H9 (cell line): Measurements from ENCODE around the gene PAFAH1B1. TPM values are rescaled to one million over a fixed set of nuclear protein-coding genes. Genes with fewer than 3 reads are reported as not detected.

Experiments
- DNase-seq: peaks from one replicate; pipeline ENCODE4 v3.0.0-alpha.2; 2017
- H2AFZ ChIP-seq: one replicate; pipeline ENCODE4 v1.6.1; 2013; ENCODE audit warnings: mild to moderate bottlenecking, low read length, control low read depth, moderate library complexity
- H2AK5ac ChIP-seq: 2 replicates; pipeline ENCODE4 v1.6.1; 2013; ENCODE audit warnings: low read length, control low read depth, mixed read lengths; ENCODE audit not compliant: insufficient read length
- H2BK120ac ChIP-seq: one replicate; pipeline ENCODE4 v1.6.1; 2013; ENCODE audit warnings: low read depth, mild to moderate bottlenecking, low read length, control low read depth, inconsistent platforms; ENCODE audit not compliant: poor library complexity, severe bottlenecking
- H2BK12ac ChIP-seq: 2 replicates; pipeline ENCODE4 v1.6.1; 2013; ENCODE audit warnings: low read length, control low read depth, mixed read lengths, low read depth; ENCODE audit not compliant: insufficient read length
- H2BK15ac ChIP-seq: 2 replicates; pipeline ENCODE4 v1.6.1; 2013; ENCODE audit warnings: low read depth, low read length, control low read depth
- H2BK20ac ChIP-seq: one replicate; pipeline ENCODE4 v1.6.1; 2013; ENCODE audit warnings: low read depth, mild to moderate bottlenecking, low read length, control low read depth, inconsistent platforms; ENCODE audit not compliant: poor library complexity, severe bottlenecking
- H2BK5ac ChIP-seq: 2 replicates; pipeline ENCODE4 v1.6.1; 2013; ENCODE audit warnings: low read length, control low read depth, mixed read lengths; ENCODE audit not compliant: insufficient read length
- H3K14ac ChIP-seq: 2 replicates; pipeline ENCODE4 v1.6.1; 2013; ENCODE audit warnings: low read length, control low read depth; ENCODE audit not compliant: insufficient read depth
- H3K18ac ChIP-seq: 2 replicates; pipeline ENCODE4 v1.6.1; 2013; ENCODE audit warnings: low read depth, mild to moderate bottlenecking, mixed read lengths, low read length, control low read depth; ENCODE audit not compliant: insufficient read length
- H3K23ac ChIP-seq: 2 replicates; pipeline ENCODE4 v1.6.1; 2013; ENCODE audit warnings: low read length, control low read depth, mixed read lengths, low read depth; ENCODE audit not compliant: insufficient read length
- H3K23me2 ChIP-seq: 2 replicates; pipeline ENCODE4 v1.6.1; 2013; ENCODE audit warnings: low read depth, mild to moderate bottlenecking, mixed read lengths, low read length, control low read depth; ENCODE audit not compliant: insufficient read length, poor library complexity, severe bottlenecking
- H3K27ac ChIP-seq: 2 replicates; pipeline ENCODE4 v1.5.1; 2013; ENCODE audit warnings: low read length, control low read depth, mixed read lengths, low read depth; ENCODE audit not compliant: insufficient read length
- H3K27me3 ChIP-seq: 2 replicates; pipeline ENCODE4 v1.6.1; 2013; ENCODE audit warnings: low read length, control low read depth, inconsistent platforms; ENCODE audit not compliant: insufficient read depth
- H3K4ac ChIP-seq: 2 replicates; pipeline ENCODE4 v1.6.1; 2013; ENCODE audit warnings: low read depth, mild to moderate bottlenecking, control low read depth, inconsistent platforms, low read length, moderate library complexity
- H3K4me1 ChIP-seq: 2 replicates; pipeline ENCODE4 v1.6.1; 2013; ENCODE audit warnings: low read length, control low read depth, inconsistent platforms; ENCODE audit not compliant: insufficient read depth
- H3K4me2 ChIP-seq: 2 replicates; pipeline ENCODE4 v1.6.1; 2013; ENCODE audit warnings: low read length, control low read depth, mixed read lengths; ENCODE audit not compliant: insufficient read length, insufficient read depth
- H3K56ac ChIP-seq: 2 replicates; pipeline ENCODE4 v1.6.1; 2013; ENCODE audit warnings: low read depth, mild to moderate bottlenecking, mixed read lengths, low read length, control low read depth; ENCODE audit not compliant: insufficient read length
- H3K79me1 ChIP-seq: 2 replicates; pipeline ENCODE4 v1.6.1; 2013; ENCODE audit warnings: low read depth, mild to moderate bottlenecking, moderate library complexity, low read length, control low read depth, inconsistent platforms; ENCODE audit not compliant: insufficient read depth, poor library complexity, severe bottlenecking
- H3K79me2 ChIP-seq: 2 replicates; pipeline ENCODE4 v1.6.1; 2013; ENCODE audit warnings: low read length, control low read depth, inconsistent platforms; ENCODE audit not compliant: insufficient read depth
- H3K9ac ChIP-seq: 2 replicates; pipeline ENCODE4 v1.6.1; 2013; ENCODE audit warnings: low read length, control low read depth, mixed read lengths; ENCODE audit not compliant: insufficient read length; ENCODE audit errors: extremely low read depth
- H3K9me3 ChIP-seq: one replicate; pipeline ENCODE4 v1.6.1; 2013; ENCODE audit warnings: low read depth, low read length, inconsistent platforms; ENCODE audit not compliant: control insufficient read depth
- H3T11ph ChIP-seq: one replicate; pipeline ENCODE4 v1.6.1; 2013; ENCODE audit warnings: mild to moderate bottlenecking, low read length, control low read depth, inconsistent platforms
- H4K20me1 ChIP-seq: one replicate; pipeline ENCODE4 v1.6.1; 2013; ENCODE audit not compliant: control insufficient read depth, insufficient read length, insufficient read depth
- H4K5ac ChIP-seq: 2 replicates; pipeline ENCODE4 v1.6.1; 2013; ENCODE audit warnings: low read depth, mild to moderate bottlenecking, mixed read lengths, low read length, control low read depth; ENCODE audit not compliant: insufficient read length
- H4K8ac ChIP-seq: replicated peaks from 2 replicates; pipeline ENCODE4 v1.6.1; 2013; ENCODE audit warnings: low read length, control low read depth, mixed read lengths, low read depth; ENCODE audit not compliant: insufficient read length
- H4K91ac ChIP-seq: 2 replicates; pipeline ENCODE4 v1.6.1; 2013; ENCODE audit warnings: low read depth, mild to moderate bottlenecking, moderate library complexity, mixed read lengths, low read length, control low read depth; ENCODE audit not compliant: insufficient read length
- H3K27ac Mint-ChIP-seq, 3 experiments: 2 replicates in 2 of 3; 3 replicates in 1 of 3; pipeline ENCODE4 v1.8.0; 2020 to 2021; ENCODE audit warnings: mixed read lengths in 3 of 3, mild to moderate bottlenecking in 1 of 3, moderate library complexity in 1 of 3
- H3K27me3 Mint-ChIP-seq: 2 replicates; pipeline ENCODE4 v1.8.0; 2021; ENCODE audit warnings: low read depth, mild to moderate bottlenecking, moderate library complexity, mixed read lengths
- H3K36me3 Mint-ChIP-seq, 3 experiments: 2 replicates in 2 of 3; 3 replicates in 1 of 3; pipeline ENCODE4 v1.8.0; 2020 to 2021; ENCODE audit warnings: low read depth in 3 of 3, mixed read lengths in 3 of 3; ENCODE audit not compliant: insufficient read depth in 1 of 3
- H3K4me1 Mint-ChIP-seq, 2 experiments: 2 replicates each; pipeline ENCODE4 v1.8.0; 2020; ENCODE audit warnings: mixed read lengths in 2 of 2
- H3K4me3 Mint-ChIP-seq, 2 experiments: 2 replicates in 1 of 2; 3 replicates in 1 of 2; pipeline ENCODE4 v1.8.0; 2020 to 2021; ENCODE audit warnings: mild to moderate bottlenecking in 2 of 2, mixed read lengths in 2 of 2, moderate library complexity in 1 of 2
- H3K9me3 Mint-ChIP-seq, 2 experiments: 2 replicates in 1 of 2; 3 replicates in 1 of 2; pipeline ENCODE4 v1.8.0; 2020; ENCODE audit warnings: mild to moderate bottlenecking in 2 of 2, mixed read lengths in 2 of 2, moderate library complexity in 1 of 2
- CTCF ChIP-seq: fragments of 200-600 bp; sonication (generic); conservative IDR thresholded peaks from 3 replicates; pipeline ENCODE4 v1.8.0; 2021; ENCODE audit warnings: antibody characterized with exemption, mild to moderate bottlenecking
- WGBS: extraction: QIAGEN DNeasy Blood & Tissue Kit; methylation state at CpG from one replicate; pipeline ENCODE4 v1.1.7; 2013; ENCODE audit warnings: missing lambda C conversion rate, low lambda C conversion rate, mixed read lengths; ENCODE audit not compliant: insufficient read length; ENCODE audit errors: extremely low coverage; 5-methylcytosine and 5-hydroxymethylcytosine counted together
- total RNA-seq: library from RNA; stranded (reverse); gene quantifications from 2 replicates; pipeline ENCODE4 v1.2.1, GENCODE V29; 2021

The PAFAH1B1 gene
- total RNA-seq, 1 experiment from 2014 or later = 134 TPM

- H3K27ac ChIP-seq = no peak overlapping the region
- H4K91ac ChIP-seq = no peak overlapping the region
- Mint-ChIP-seq H3K4me3 (no peak overlapping the region), H3K27me3 (no peaks in the 10 kb centered on the region), H3K9me3 (no peaks in the 10 kb centered on the region), H3K36me3 (peaks cover 0 to 5% (median 0%) of the 10 kb centered on the region in 3 experiments; a peak in 2 of 7 replicates), H3K27ac (peak overlapping the region in 2 of 3 experiments; percentile 13 to 81; a peak in 3 of 7 replicates), H3K4me1 (peaks cover 19 to 20% of the 10 kb centered on the region in 2 experiments)
- H3K27me3 ChIP-seq = no peaks in the 10 kb centered on the region; the same call in 1 of the 2 replicates
- no peak for DNase-seq
- H3K23ac ChIP-seq = no peak overlapping the region
- peaks cover 60% of the 10 kb centered on the region for H3K79me2 ChIP-seq
- TF ChIP-seq CTCF = no peak
- no peak overlapping the region for H3K4ac ChIP-seq
- no peak overlapping the region for H4K5ac ChIP-seq
- H3K56ac ChIP-seq = no peak overlapping the region
- no CpG with 5 or more reads among the region's 3 CpGs for WGBS
- no peaks in the 10 kb centered on the region for H3K9me3 ChIP-seq
- no peak overlapping the region for H2BK12ac ChIP-seq
- H2BK120ac ChIP-seq = no peak overlapping the region
- H2AFZ ChIP-seq = no peak overlapping the region
- H2BK20ac ChIP-seq = no peak overlapping the region
- H3T11ph ChIP-seq = no peak overlapping the region
- H3K4me2 ChIP-seq = no peak overlapping the region
- H2AK5ac ChIP-seq = no peak overlapping the region
- H2BK15ac ChIP-seq = no peak overlapping the region
- H3K23me2 ChIP-seq = no peaks in the 10 kb centered on the region
- H3K14ac ChIP-seq = no peak overlapping the region
- H3K79me1 ChIP-seq = peaks cover 7% of the 10 kb centered on the region
- H3K18ac ChIP-seq = no peak overlapping the region
- no peaks in the 10 kb centered on the region for H3K4me1 ChIP-seq
- H2BK5ac ChIP-seq = no peak overlapping the region
- no peak overlapping the region for H3K9ac ChIP-seq
- H4K20me1 ChIP-seq = no peaks in the 10 kb centered on the region
- H4K8ac ChIP-seq = no peak overlapping the region
Observed at GRCh38 chr17:2610195-2611175, 17.0 kb downstream of the PAFAH1B1 start.
